BJ (cell line): ENCODE measurements around the gene KRTAP10-3. TPM values are rescaled to one million over a fixed set of nuclear protein-coding genes. Genes with fewer than 3 reads are reported as not detected.

Experiments used
- CTCF ChIA-PET: fragments of 350-600 bp; formaldehyde crosslinking; extraction: SDS; loops from one replicate; lab custom pipeline; 2021; ENCODE audit warnings: antibody characterized with exemption, inconsistent platforms; lab: Yijun Ruan, JAX
- POLR2A ChIA-PET: fragments of 300-600 bp; sonication (Branson Sonifier 250); formaldehyde crosslinking; extraction: SDS; loops from one replicate; lab custom pipeline; 2021; ENCODE audit warnings: antibody characterized with exemption; lab: Charles Lee
- DNase-seq: peaks from one replicate; pipeline ENCODE4 v3.0.0-alpha.2; 2011; ENCODE audit warnings: low read depth
- H3K27me3 ChIP-seq: 2 replicates; pipeline ENCODE4 v1.6.0; 2011; ENCODE audit warnings: low read length; ENCODE audit not compliant: control insufficient read depth, insufficient read depth
- H3K36me3 ChIP-seq: 2 replicates; pipeline ENCODE4 v1.5.1; 2011; ENCODE audit warnings: low read length; ENCODE audit not compliant: control insufficient read depth, insufficient read depth
- H3K4me3 ChIP-seq: 2 replicates; pipeline ENCODE4 v1.5.1; 2011; ENCODE audit warnings: low read depth, mild to moderate bottlenecking, control low read depth, low read length
- CTCF ChIP-seq: IDR thresholded peaks from 2 replicates; pipeline ENCODE4 v1.5.1; 2011; ENCODE audit warnings: low read depth, mild to moderate bottlenecking, control low read depth, inconsistent platforms, low read length, moderate library complexity; ENCODE audit not compliant: insufficient read depth
- polyA plus RNA-seq: library from polyadenylated mRNA; depleted of rRNA; stranded (reverse); fragments of >200 nt; gene quantifications from 2 replicates; pipeline ENCODE4 v1.2.3, GENCODE V29; 2011

The KRTAP10-3 gene
- polyA plus RNA-seq, 1 experiment, result not detected

- POLR2A ChIA-PET, result no interaction called here
- no peaks in the 10 kb centered on the region for H3K27me3 ChIP-seq
- no peaks in the 10 kb centered on the region for H3K36me3 ChIP-seq
- no peak for DNase-seq
- H3K4me3 ChIP-seq, result no peak overlapping the region
- CTCF ChIA-PET, result no interaction called here
- TF ChIP-seq CTCF, result no peak
These were observed 30.5 kb downstream of the KRTAP10-3 start for GRCh38 chr21:44527983-44528633.

- Histone ChIP-seq H3K27me3 (no peaks in the 10 kb centered on the region), H3K4me3 (no peak overlapping the region), H3K36me3 (no peaks in the 10 kb centered on the region)
- POLR2A ChIA-PET, result no interaction called here
- TF ChIP-seq CTCF, result no peak
- CTCF ChIA-PET, result no interaction called here
- no peak for DNase-seq
These were observed 31.2 kb downstream of the KRTAP10-3 start for GRCh38 chr21:44527156-44527982.

- Histone ChIP-seq H3K27me3 (no peaks in the 10 kb centered on the region), H3K36me3 (no peaks in the 10 kb centered on the region), H3K4me3 (no peak overlapping the region)
- ChIA-PET CTCF (no interaction called here), POLR2A (no interaction called here)
- no peak for TF ChIP-seq CTCF
- DNase-seq, result no peak
These were observed 32.2 kb downstream of the KRTAP10-3 start for GRCh38 chr21:44526096-44526997.

GRCh38 chr21:44525391-44526095 lies 33.1 kb downstream of the KRTAP10-3 start:
- Histone ChIP-seq H3K4me3 (no peak overlapping the region), H3K36me3 (no peaks in the 10 kb centered on the region), H3K27me3 (no peaks in the 10 kb centered on the region)
- ChIA-PET CTCF (no interaction called here), POLR2A (no interaction called here)
- DNase-seq, result no peak
- no peak for TF ChIP-seq CTCF
